Cardiac fibroblast (primary cell): Measurements from ENCODE around the gene MYOM1.

Experiments used
- DNase-seq, 2 donors: peaks; one replicate each; pipeline versions ENCODE4 v3.0.0 to v3.0.0-alpha.2; 2010; ENCODE audit warnings: low read depth in 2 of 2
- H3K4me3 ChIP-seq, 2 donors: replicated peaks in 1 of 2; 1 replicate in 1 of 2; 2 replicates in 1 of 2; pipeline ENCODE4 v1.5.1; 2011; ENCODE audit warnings: low read depth in 2 of 2, low read length in 2 of 2, mild to moderate bottlenecking in 2 of 2, moderate library complexity in 1 of 2
- CTCF ChIP-seq: IDR thresholded peaks from one replicate; pipeline ENCODE4 v1.5.1; 2011; ENCODE audit warnings: low read depth, mild to moderate bottlenecking, low read length, inconsistent platforms

MYOM1 gene

GRCh38 chr18:3117493-3118192 is 102.1 kb downstream of the MYOM1 start:
- DNase-seq = peak in 1 of 2 donors; percentile 13
- no peak for TF ChIP-seq CTCF
- H3K4me3 ChIP-seq = no peak overlapping the region

- no peak for TF ChIP-seq CTCF
- DNase-seq = no peak
- no peak overlapping the region for H3K4me3 ChIP-seq
Observed at GRCh38 chr18:3115447-3116030, 104.2 kb downstream of the MYOM1 start.

GRCh38 chr18:3114451-3114850 is 105.3 kb downstream of the MYOM1 start:
- TF ChIP-seq CTCF = no peak
- no peak overlapping the region for H3K4me3 ChIP-seq
- no peak for DNase-seq

- no peak overlapping the region for H3K4me3 ChIP-seq
- DNase-seq = no peak
- no peak for TF ChIP-seq CTCF
Observed at GRCh38 chr18:3114026-3114425, 105.7 kb downstream of the MYOM1 start.

- no peak for TF ChIP-seq CTCF
- H3K4me3 ChIP-seq = no peak overlapping the region
- DNase-seq = no peak
Observed at GRCh38 chr18:3111523-3112240, 108.1 kb downstream of the MYOM1 start.

GRCh38 chr18:3110034-3110752 is 109.6 kb downstream of the MYOM1 start:
- H3K4me3 ChIP-seq = no peak overlapping the region
- no peak for TF ChIP-seq CTCF
- no peak for DNase-seq
